ENCODE data around the gene CACNB2. TPM values are rescaled to one million over a fixed set of nuclear protein-coding genes. Genes with fewer than 3 reads are reported as not detected.
"Not testable (repeated sequence)": the region's sequence is repeated elsewhere in the genome, so short reads cannot be mapped to it uniquely, and the experiment has no call there.

CACNB2 gene
- total RNA-seq, 1 donor from 2014 or later, result 7.6 TPM

- Mint-ChIP-seq H3K9me3 (no peaks in the 10 kb centered on the region), H3K36me3 (no peaks in the 10 kb centered on the region), H3K27me3 (no peaks in the 10 kb centered on the region), H3K4me3 (no peak overlapping the region), H3K27ac (no peak overlapping the region), H3K4me1 (ENCODE audit: unreplicated experiment) (no peaks in the 10 kb centered on the region)
- DNase-seq (ENCODE audit: extremely low spot score, unreplicated experiment), result no peak
- no peak for TF ChIP-seq CTCF (conservative IDR thresholded peaks at IDR 0.05)
These were observed 296.7 kb downstream of the CACNB2 start for GRCh38 chr10:18436902-18437301.

GRCh38 chr10:18437486-18437885, 297.3 kb downstream of the CACNB2 start:
- H3K27ac Mint-ChIP-seq, result no peak overlapping the region
- no peak for TF ChIP-seq CTCF (conservative IDR thresholded peaks at IDR 0.05)
- H3K36me3 Mint-ChIP-seq, result no peaks in the 10 kb centered on the region
- no peaks in the 10 kb centered on the region for H3K4me1 Mint-ChIP-seq (ENCODE audit: unreplicated experiment)
- no peaks in the 10 kb centered on the region for H3K9me3 Mint-ChIP-seq
- H3K4me3 Mint-ChIP-seq, result no peak overlapping the region
- no peaks in the 10 kb centered on the region for H3K27me3 Mint-ChIP-seq
- no peak for DNase-seq (ENCODE audit: extremely low spot score, unreplicated experiment)

GRCh38 chr10:18438361-18439126, 298.3 kb downstream of the CACNB2 start:
- Mint-ChIP-seq H3K36me3 (no peaks in the 10 kb centered on the region), H3K27ac (no peak overlapping the region), H3K4me1 (ENCODE audit: unreplicated experiment) (no peaks in the 10 kb centered on the region), H3K27me3 (no peaks in the 10 kb centered on the region), H3K9me3 (no peaks in the 10 kb centered on the region), H3K4me3 (no peak overlapping the region)
- TF ChIP-seq CTCF (conservative IDR thresholded peaks at IDR 0.05), result no peak
- DNase-seq (ENCODE audit: extremely low spot score, unreplicated experiment), result no peak

- Mint-ChIP-seq H3K27me3 (no peaks in the 10 kb centered on the region), H3K4me1 (ENCODE audit: unreplicated experiment) (no peaks in the 10 kb centered on the region), H3K36me3 (no peaks in the 10 kb centered on the region), H3K4me3 (no peak overlapping the region), H3K9me3 (no peaks in the 10 kb centered on the region), H3K27ac (no peak overlapping the region)
- no peak for DNase-seq (ENCODE audit: extremely low spot score, unreplicated experiment)
- TF ChIP-seq CTCF (conservative IDR thresholded peaks at IDR 0.05), result no peak
These were observed 299.4 kb downstream of the CACNB2 start for GRCh38 chr10:18439601-18440000.

GRCh38 chr10:18445635-18446034, 305.4 kb downstream of the CACNB2 start:
- H3K27ac Mint-ChIP-seq; H3K4me3 Mint-ChIP-seq; H3K36me3 Mint-ChIP-seq; H3K9me3 Mint-ChIP-seq; H3K27me3 Mint-ChIP-seq; DNase-seq (ENCODE audit: extremely low spot score, unreplicated experiment); H3K4me1 Mint-ChIP-seq (ENCODE audit: unreplicated experiment): not testable (repeated sequence)

- H3K4me1 Mint-ChIP-seq (ENCODE audit: unreplicated experiment), result no peaks in the 10 kb centered on the region
- no peaks in the 10 kb centered on the region for H3K27me3 Mint-ChIP-seq
- H3K4me3 Mint-ChIP-seq, result no peak overlapping the region
- H3K27ac Mint-ChIP-seq, result no peak overlapping the region
- TF ChIP-seq CTCF (conservative IDR thresholded peaks at IDR 0.05), result no peak
- no peak for DNase-seq (ENCODE audit: extremely low spot score, unreplicated experiment)
- H3K36me3 Mint-ChIP-seq, result peaks cover 5% of the 10 kb centered on the region
- H3K9me3 Mint-ChIP-seq, result no peaks in the 10 kb centered on the region
These were observed 306.0 kb downstream of the CACNB2 start for GRCh38 chr10:18446205-18446604.
